Immature natural killer cell (primary cell): ENCODE results near the gene C11orf42. TPM values are rescaled to one million over a fixed set of nuclear protein-coding genes. Genes with fewer than 3 reads are reported as not detected.

Source experiments
- DNase-seq, 3 donors: peaks; one replicate each; pipeline ENCODE4 v3.0.0; 2022; ENCODE audit warnings: mixed read lengths in 1 of 3
- H3K27ac Mint-ChIP-seq, 6 donors: one replicate each; pipeline ENCODE4 v1.8.0; 2020; ENCODE audit warnings: mixed read lengths in 6 of 6, mild to moderate bottlenecking in 5 of 6, inconsistent platforms in 4 of 6, moderate library complexity in 3 of 6
- H3K27me3 Mint-ChIP-seq, 3 donors: one replicate each; pipeline ENCODE4 v1.8.0; 2020 to 2021; ENCODE audit warnings: low read depth in 3 of 3, mild to moderate bottlenecking in 3 of 3, mixed read lengths in 3 of 3, moderate library complexity in 3 of 3, inconsistent platforms in 1 of 3
- H3K36me3 Mint-ChIP-seq, 3 donors: one replicate each; pipeline ENCODE4 v1.8.0; 2020; ENCODE audit warnings: mixed read lengths in 3 of 3, inconsistent platforms in 2 of 3, mild to moderate bottlenecking in 2 of 3
- H3K4me1 Mint-ChIP-seq, 2 donors: one replicate each; pipeline ENCODE4 v1.8.0; 2020; ENCODE audit warnings: inconsistent platforms in 2 of 2, mild to moderate bottlenecking in 2 of 2, mixed read lengths in 2 of 2, moderate library complexity in 1 of 2
- H3K4me3 Mint-ChIP-seq, 5 donors: one replicate each; pipeline ENCODE4 v1.8.0; 2020; ENCODE audit warnings: mild to moderate bottlenecking in 5 of 5, mixed read lengths in 5 of 5, inconsistent platforms in 3 of 5, moderate library complexity in 3 of 5
- H3K9me3 Mint-ChIP-seq, 6 donors: one replicate each; pipeline ENCODE4 v1.8.0; 2020; ENCODE audit warnings: mild to moderate bottlenecking in 6 of 6, mixed read lengths in 6 of 6, inconsistent platforms in 4 of 6, moderate library complexity in 3 of 6
- polyA plus RNA-seq, 3 donors: library from polyadenylated mRNA; unstranded; fragments of 300-500 nt; fragmentation: Illumina TruSeq; gene quantifications; one replicate each; pipeline ENCODE4 v1.2.3, GENCODE V29; 2021

The C11orf42 gene
- polyA plus RNA-seq, 3 donors from 2014 or later: not detected

DNA sequence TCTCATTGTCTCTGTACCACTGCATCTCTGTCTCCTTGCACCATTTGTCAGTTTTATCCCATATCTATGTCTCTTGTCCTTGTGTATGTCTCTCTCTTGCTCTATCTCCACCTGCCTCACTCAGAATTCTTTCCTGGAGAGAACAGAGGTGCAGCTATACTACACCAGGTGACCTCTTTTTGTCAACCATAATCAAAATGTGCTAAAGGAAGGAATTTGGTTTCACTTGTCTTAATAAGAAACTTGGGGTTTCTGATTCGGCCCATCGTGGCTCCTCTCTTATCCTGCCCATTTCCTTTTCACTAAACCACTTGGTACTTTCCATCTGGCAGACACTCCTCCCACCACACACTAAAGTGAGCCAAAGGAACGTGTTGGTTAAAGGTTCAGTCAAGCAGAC is 2.0 kb upstream of the C11orf42 start:
- H3K27ac Mint-ChIP-seq: peak overlapping the region; percentile 84 to 95 (median 88)
- H3K27me3 Mint-ChIP-seq: peaks cover under 1 to 2% (median 2%) of the 10 kb centered on the region in 3 donors
- H3K36me3 Mint-ChIP-seq: peaks cover 3 to 11% (median 5%) of the 10 kb centered on the region in 3 donors
- peaks cover 71 to 74% of the 10 kb centered on the region in 2 donors for H3K4me1 Mint-ChIP-seq
- peak overlapping the region; percentile 66 to 85 (median 74) for H3K4me3 Mint-ChIP-seq
- peak; percentile 46 to 54 (median 52) for DNase-seq
- no peaks in the 10 kb centered on the region for H3K9me3 Mint-ChIP-seq

GRCh38 chr11:6204706-6205105 is 651 bp upstream of the C11orf42 start:
- Mint-ChIP-seq H3K27ac (peak overlapping the region in 4 of 6 donors; percentile 9 to 88 (median 50)), H3K4me3 (no peak overlapping the region), H3K9me3 (no peaks in the 10 kb centered on the region), H3K4me1 (peaks cover 60 to 64% of the 10 kb centered on the region in 2 donors), H3K27me3 (peaks cover 0 to 2% (median 0%) of the 10 kb centered on the region in 3 donors), H3K36me3 (peaks cover 9 to 19% (median 11%) of the 10 kb centered on the region in 3 donors)
- no peak for DNase-seq

- Mint-ChIP-seq H3K4me3 (no peak overlapping the region), H3K27ac (peak overlapping the region in 4 of 6 donors; percentile 39 to 64 (median 52)), H3K36me3 (peaks cover 10 to 28% (median 11%) of the 10 kb centered on the region in 3 donors), H3K4me1 (peaks cover 41 to 45% of the 10 kb centered on the region in 2 donors), H3K9me3 (no peaks in the 10 kb centered on the region), H3K27me3 (peaks cover 0 to 2% (median 0%) of the 10 kb centered on the region in 3 donors)
- DNase-seq: no peak
These were observed 1.3 kb downstream of the C11orf42 start for GRCh38 chr11:6206456-6207180.

DNA sequence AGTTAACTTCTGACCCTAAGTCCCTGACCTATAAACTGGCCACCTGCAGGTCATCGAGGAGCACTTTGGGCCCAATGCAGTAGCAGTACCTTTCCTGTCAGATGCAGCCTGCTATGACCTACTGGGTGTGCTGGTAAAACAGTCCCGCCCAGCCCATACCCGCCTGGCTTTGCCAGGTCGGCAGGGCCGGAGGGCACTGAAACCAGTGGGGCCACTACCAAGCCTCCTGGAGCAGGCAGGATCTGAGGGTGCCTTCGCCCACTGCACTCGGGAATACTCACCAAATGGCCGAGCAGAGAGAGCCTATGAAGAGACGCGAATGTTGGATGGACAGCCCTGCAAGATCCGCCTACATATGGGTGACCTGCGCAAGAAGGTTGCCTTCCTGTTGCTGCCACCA is 4.4 kb downstream of the C11orf42 start:
- H3K4me1 Mint-ChIP-seq: peaks cover 9 to 15% of the 10 kb centered on the region in 2 donors
- H3K27ac Mint-ChIP-seq: no peak overlapping the region
- H3K36me3 Mint-ChIP-seq: peaks cover 10 to 28% (median 11%) of the 10 kb centered on the region in 3 donors
- H3K4me3 Mint-ChIP-seq: no peak overlapping the region
- no peak for DNase-seq
- H3K9me3 Mint-ChIP-seq: no peaks in the 10 kb centered on the region
- peaks cover 0 to 1% (median 0%) of the 10 kb centered on the region in 3 donors for H3K27me3 Mint-ChIP-seq

DNA sequence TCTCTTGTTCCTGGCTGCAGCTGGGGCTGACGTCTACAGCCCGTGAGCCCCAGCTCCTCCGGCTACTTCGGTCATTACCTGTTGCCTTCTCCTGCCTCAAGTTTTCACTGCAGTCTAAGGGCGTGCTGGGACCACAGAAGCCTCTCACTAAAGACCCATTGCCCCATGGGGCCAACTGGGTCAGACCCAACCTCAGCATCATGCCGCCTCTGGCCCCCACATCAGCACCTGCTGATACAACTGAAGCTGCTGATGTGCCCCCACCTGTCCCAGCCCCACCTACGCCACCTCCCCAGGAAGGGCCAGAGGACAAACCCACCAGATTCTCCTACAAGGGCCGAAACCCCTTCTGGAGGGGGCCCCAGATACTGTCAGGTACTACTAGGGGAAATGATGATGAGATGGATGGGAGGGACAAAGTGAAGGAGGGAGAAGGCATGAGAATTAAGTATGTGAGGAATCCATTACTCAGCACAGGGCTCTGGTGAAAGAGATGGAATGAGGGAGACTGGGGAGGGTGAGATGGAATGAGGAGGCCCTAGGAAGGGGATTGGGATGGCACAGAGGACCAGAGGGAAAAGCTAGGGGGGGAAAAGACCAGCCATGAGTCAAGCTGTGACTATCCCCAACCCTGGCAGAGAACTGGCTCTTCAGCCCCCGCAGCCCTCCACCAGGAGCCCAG is 5.1 kb downstream of the C11orf42 start:
- DNase-seq: no peak
- Mint-ChIP-seq H3K27ac (peak overlapping the region in 1 of 6 donors; percentile 79), H3K27me3 (peaks cover 0 to 1% (median 0%) of the 10 kb centered on the region in 3 donors), H3K9me3 (no peaks in the 10 kb centered on the region), H3K4me1 (peaks cover 8 to 9% of the 10 kb centered on the region in 2 donors), H3K4me3 (no peak overlapping the region), H3K36me3 (peaks cover 14 to 32% (median 14%) of the 10 kb centered on the region in 3 donors)

DNA sequence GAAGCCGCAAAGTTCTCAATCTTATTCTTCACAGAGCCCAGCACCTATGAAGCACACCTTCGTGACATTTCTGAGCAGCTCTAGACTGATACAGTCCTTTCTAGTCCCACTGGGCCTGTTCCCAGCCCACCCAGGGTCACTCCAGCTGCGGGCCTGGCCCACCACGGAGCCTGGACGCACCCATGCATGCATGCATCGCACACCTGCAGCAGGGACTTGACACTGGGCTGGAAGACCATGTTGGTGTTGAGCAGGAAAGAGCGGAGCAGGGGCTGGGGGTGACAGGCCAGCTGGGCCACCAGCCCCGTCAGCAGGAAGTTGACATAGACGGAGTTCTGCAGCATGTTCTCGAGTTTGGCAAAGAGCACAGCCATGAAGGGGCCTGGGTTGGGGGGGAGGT is 9.2 kb downstream of the C11orf42 start:
- peaks cover 0 to 1% (median 0%) of the 10 kb centered on the region in 3 donors for H3K27me3 Mint-ChIP-seq
- no peak overlapping the region for H3K4me3 Mint-ChIP-seq
- peaks cover 9 to 11% of the 10 kb centered on the region in 2 donors for H3K4me1 Mint-ChIP-seq
- H3K36me3 Mint-ChIP-seq: peaks cover 31 to 46% (median 33%) of the 10 kb centered on the region in 3 donors
- no peaks in the 10 kb centered on the region for H3K9me3 Mint-ChIP-seq
- no peak overlapping the region for H3K27ac Mint-ChIP-seq
- DNase-seq: no peak

DNA sequence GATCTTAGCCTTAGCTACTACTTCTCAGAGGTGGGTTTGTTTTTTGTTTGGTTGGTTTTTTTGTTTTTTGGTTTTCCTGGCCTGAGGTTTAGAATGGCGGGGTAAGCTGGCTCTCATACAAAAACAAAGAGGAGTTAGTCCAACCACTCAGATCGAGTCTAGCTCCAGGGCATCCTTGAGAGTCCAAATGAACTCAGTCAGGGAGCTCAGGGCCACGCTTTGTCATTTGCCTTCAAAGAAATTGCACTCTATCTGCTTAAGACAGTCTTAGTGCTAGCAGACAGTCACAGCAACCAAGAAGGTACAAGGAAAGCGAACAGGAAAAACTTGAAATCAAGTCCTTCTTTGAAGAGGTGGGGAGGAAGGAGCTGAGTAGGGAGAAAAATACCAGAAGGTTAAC is 11.1 kb downstream of the C11orf42 start:
- peaks cover 40 to 48% (median 45%) of the 10 kb centered on the region in 3 donors for H3K36me3 Mint-ChIP-seq
- H3K27me3 Mint-ChIP-seq: peaks cover 0 to 1% (median 0%) of the 10 kb centered on the region in 3 donors
- H3K27ac Mint-ChIP-seq: peak overlapping the region in 2 of 6 donors; percentile 38 to 68
- H3K4me3 Mint-ChIP-seq: no peak overlapping the region
- no peaks in the 10 kb centered on the region for H3K9me3 Mint-ChIP-seq
- peaks cover 9 to 12% of the 10 kb centered on the region in 2 donors for H3K4me1 Mint-ChIP-seq
- no peak for DNase-seq

GRCh38 chr11:6217722-6218121 is 12.4 kb downstream of the C11orf42 start:
- H3K27me3 Mint-ChIP-seq: peaks cover 0 to 1% (median 0%) of the 10 kb centered on the region in 3 donors
- no peak overlapping the region for H3K4me3 Mint-ChIP-seq
- DNase-seq: no peak
- no peaks in the 10 kb centered on the region for H3K9me3 Mint-ChIP-seq
- H3K36me3 Mint-ChIP-seq: peaks cover 50 to 59% (median 55%) of the 10 kb centered on the region in 3 donors
- no peak overlapping the region for H3K27ac Mint-ChIP-seq
- peaks cover 13 to 15% of the 10 kb centered on the region in 2 donors for H3K4me1 Mint-ChIP-seq

- Mint-ChIP-seq H3K27ac (peak overlapping the region in 1 of 6 donors; percentile 35), H3K36me3 (peaks cover 50 to 67% (median 58%) of the 10 kb centered on the region in 3 donors)
These were observed 14.0 kb downstream of the C11orf42 start for GRCh38 chr11:6219359-6219758.

DNA sequence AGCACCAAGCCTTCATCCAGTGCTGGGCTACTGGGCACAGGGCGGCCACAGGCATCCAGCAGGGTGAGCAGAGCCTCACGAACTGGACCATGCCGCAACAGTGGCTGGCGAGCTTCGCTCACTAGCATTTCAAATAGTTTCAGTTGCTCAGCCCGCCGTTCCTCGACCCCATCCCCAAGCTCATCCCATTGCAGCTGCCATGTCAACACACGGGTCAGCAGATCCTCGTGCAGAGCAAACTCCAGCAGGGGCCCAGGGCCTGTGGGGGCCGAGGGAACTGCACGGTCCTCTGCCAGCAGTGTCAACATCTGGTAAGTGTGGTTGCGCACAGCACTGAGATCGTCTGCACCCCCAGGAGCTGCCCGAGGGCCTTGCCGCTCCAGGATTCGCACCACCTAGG is 18.5 kb downstream of the C11orf42 start:
- H3K27me3 Mint-ChIP-seq: no peaks in the 10 kb centered on the region
- H3K9me3 Mint-ChIP-seq: no peaks in the 10 kb centered on the region
- H3K4me3 Mint-ChIP-seq: no peak overlapping the region
- DNase-seq: no peak
- no peak overlapping the region for H3K27ac Mint-ChIP-seq
- peaks cover 36 to 46% (median 39%) of the 10 kb centered on the region in 3 donors for H3K36me3 Mint-ChIP-seq
- peaks cover 48 to 52% of the 10 kb centered on the region in 2 donors for H3K4me1 Mint-ChIP-seq

More at GRCh38 chr11:6219359-6219758, 14.0 kb downstream of the C11orf42 start:
- DNase-seq: no peak
- peaks cover 0 to 1% (median 0%) of the 10 kb centered on the region in 3 donors for H3K27me3 Mint-ChIP-seq
- peaks cover 14 to 15% of the 10 kb centered on the region in 2 donors for H3K4me1 Mint-ChIP-seq
- no peak overlapping the region for H3K4me3 Mint-ChIP-seq
- H3K9me3 Mint-ChIP-seq: no peaks in the 10 kb centered on the region

GRCh38 chr11:6224421-6224820 is 19.1 kb downstream of the C11orf42 start:
- H3K9me3 Mint-ChIP-seq: no peaks in the 10 kb centered on the region
- H3K27me3 Mint-ChIP-seq: no peaks in the 10 kb centered on the region
- peaks cover 53 to 56% of the 10 kb centered on the region in 2 donors for H3K4me1 Mint-ChIP-seq
- peak overlapping the region in 3 of 6 donors; percentile 58 to 66 (median 60) for H3K27ac Mint-ChIP-seq
- no peak for DNase-seq
- peaks cover 32 to 41% (median 34%) of the 10 kb centered on the region in 3 donors for H3K36me3 Mint-ChIP-seq
- no peak overlapping the region for H3K4me3 Mint-ChIP-seq

- peaks cover 26 to 35% (median 28%) of the 10 kb centered on the region in 3 donors for H3K36me3 Mint-ChIP-seq
- no peak overlapping the region for H3K4me3 Mint-ChIP-seq
- H3K9me3 Mint-ChIP-seq: no peaks in the 10 kb centered on the region
- peak overlapping the region in 4 of 6 donors; percentile 52 to 66 (median 59) for H3K27ac Mint-ChIP-seq
- no peak for DNase-seq
- H3K4me1 Mint-ChIP-seq: peaks cover 59 to 62% of the 10 kb centered on the region in 2 donors
- H3K27me3 Mint-ChIP-seq: no peaks in the 10 kb centered on the region
These were observed 19.7 kb downstream of the C11orf42 start for GRCh38 chr11:6225024-6225423.

DNA sequence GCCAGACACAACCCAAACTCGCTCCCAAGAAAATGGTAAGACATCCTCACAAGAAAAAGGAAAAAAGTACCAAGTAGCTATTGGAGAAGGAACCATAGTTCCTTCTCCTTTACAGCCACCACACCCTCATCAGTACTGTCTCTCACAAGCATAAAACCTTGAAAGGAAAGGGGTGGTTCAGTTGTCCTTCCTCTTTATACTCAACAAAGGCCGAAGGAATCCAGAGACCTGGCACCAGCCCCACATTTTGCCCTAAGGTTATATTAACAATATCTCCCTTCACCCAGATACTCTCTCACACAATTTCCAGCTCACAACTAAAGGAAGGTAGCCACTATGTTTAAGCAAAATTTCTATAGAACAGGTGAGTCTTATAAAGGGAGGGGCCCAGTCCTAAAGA is 20.5 kb downstream of the C11orf42 start:
- Mint-ChIP-seq H3K27ac (peak overlapping the region; percentile 3 to 66 (median 51)), H3K4me3 (peak overlapping the region in 1 of 5 donors; percentile 2), H3K4me1 (peaks cover 68 to 70% of the 10 kb centered on the region in 2 donors), H3K36me3 (peaks cover 20 to 30% (median 23%) of the 10 kb centered on the region in 3 donors), H3K27me3 (no peaks in the 10 kb centered on the region), H3K9me3 (no peaks in the 10 kb centered on the region)
- no peak for DNase-seq

DNA sequence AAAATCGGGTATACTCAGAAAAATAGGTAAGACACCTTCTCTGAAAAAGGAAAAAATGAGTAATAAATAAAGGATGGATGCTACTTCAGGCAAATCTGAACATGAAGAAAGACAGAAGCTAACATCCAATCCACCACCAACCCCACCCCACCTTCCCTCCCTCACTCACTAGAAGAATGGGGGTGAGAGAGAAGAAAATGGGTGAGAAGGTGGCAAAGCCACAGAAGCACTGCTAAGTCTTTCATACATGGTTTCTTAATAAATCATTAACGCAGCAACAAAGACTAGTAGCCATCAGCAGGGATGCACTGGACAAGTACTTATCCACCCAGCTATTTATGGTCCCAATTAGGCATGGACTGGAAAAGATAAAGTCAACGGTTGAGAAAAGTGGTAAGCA is 23.2 kb downstream of the C11orf42 start:
- Mint-ChIP-seq H3K4me3 (peak overlapping the region; percentile 63 to 84 (median 76)), H3K4me1 (peaks cover 86 to 90% of the 10 kb centered on the region in 2 donors)
- DNase-seq: peak; percentile 51 to 67 (median 62)

More for the DNA sequence above, 23.2 kb downstream of the C11orf42 start:
- Mint-ChIP-seq H3K27me3 (no peaks in the 10 kb centered on the region), H3K9me3 (no peaks in the 10 kb centered on the region), H3K36me3 (peaks cover 8 to 11% (median 8%) of the 10 kb centered on the region in 3 donors), H3K27ac (peak overlapping the region; percentile 58 to 91 (median 80))
